Hematopoietic multipotent progenitor cell treated with erythropoietin and hydrocortisone succinate and interleukin-3 and kit ligand, for 15 days (in vitro differentiated cells): ENCODE data around the gene HDAC9.

ENCODE experiments used
- DNase-seq: peaks from one replicate; pipeline ENCODE4 v3.0.0-alpha.2; 2015; ENCODE audit warnings: low spot score

The HDAC9 gene

DNA sequence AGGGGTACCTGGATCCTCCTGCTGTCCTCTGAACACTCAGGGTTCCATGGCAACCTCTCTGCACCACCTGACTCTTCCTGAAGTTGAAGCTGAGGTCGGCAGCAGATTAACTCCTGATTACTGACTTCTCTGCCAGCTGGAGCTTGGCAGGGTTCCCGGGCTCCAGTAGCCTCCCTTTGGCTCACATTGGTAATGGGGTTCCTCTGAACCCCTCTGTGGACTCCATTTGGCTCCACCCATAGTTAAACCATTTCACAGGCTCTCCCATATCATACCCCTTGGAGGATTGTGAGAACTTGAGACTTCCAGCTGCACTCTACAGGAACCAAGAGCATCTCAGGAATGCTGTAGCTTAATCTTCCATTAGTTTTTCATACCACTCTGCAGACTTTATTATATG, 292.5 kb downstream of the HDAC9 start:
- DNase-seq, result no peak

DNA sequence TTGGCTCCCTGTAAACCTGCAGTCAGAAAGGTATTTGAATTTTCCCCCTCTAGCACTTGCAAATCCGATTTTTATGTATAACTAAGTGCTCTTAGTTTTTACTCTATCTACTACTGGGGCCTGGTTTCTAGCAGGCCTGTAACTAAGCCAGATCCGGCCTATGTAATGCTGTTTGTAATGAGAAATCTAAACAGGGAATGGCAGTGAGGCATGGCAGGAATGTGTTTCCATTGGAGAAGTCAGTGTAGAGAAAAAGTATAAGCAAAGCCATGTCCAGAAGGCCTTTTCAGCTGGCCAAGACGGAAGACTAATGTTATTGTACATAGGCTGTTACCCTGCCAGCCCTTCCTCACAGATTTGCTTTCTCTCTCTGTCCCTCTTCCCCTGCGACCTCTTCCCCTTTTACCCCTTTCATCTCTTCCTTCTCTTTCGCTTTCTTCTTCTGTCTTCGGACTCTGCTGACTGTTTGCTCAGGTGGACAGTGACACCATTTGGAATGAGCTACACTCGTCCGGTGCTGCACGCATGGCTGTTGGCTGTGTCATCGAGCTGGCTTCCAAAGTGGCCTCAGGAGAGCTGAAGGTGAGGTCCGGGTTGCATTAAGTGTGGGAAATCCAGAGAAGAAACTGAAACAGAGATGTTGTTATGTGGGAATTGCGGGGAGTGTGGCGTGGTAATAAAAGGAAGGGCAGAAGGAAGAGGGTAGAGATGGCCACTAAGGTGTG, 297.5 kb downstream of the HDAC9 start:
- no peak for DNase-seq

DNA sequence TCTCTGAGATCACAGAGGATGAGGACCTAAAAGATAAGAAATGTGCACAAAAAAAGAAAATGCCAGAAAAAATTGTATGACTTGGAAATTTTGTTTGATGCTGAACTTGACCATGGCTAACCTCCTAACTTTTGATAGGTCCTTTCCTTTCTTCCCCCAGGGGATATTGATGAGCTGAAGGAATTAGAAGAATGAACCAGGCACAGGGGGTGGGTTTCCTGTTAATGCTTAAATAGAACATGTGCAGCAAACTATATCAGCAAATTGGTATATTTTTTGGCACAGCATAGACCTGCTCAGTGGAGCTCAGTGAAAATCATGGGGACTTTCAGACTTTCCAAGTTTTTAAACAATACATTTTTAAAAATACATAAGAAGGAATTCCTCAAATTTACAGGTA, 300.7 kb downstream of the HDAC9 start:
- DNase-seq, result no peak

DNA sequence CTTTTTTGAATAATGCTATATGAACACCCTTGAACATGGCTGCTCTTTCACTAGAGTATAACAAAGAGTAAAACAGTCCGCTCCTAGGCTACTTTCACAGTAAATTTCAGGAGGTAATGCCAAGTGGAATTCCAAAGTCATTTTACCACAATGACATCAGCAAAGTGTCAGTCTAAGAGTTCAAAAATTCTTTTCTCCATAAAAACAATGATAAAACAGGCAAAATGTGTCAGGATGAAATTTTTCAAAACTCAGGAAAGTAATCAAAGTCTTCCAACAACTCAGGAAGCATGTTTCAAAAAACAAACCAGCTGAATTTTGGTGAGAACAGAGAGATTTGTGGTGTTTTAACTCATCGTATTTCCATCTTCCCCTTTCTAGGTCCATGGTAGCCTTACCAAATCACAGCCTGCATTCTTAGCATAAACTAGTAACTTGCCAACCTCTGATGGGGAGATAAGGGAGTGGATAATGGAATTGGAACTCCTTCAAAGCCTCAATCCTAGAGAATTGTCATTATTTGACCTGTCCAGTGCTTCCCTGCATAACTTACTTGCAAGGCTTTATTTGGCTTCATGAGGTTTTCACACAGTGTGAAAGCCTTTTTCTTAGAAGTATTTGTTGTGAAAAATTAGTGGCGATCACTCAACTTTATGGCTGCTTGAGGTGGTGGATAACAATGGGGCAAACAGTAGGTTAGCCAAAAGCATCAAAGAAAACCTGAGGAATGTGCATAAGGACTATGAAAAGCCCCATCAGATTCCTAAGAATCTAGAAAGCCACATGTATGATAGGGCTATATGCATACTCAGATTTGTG, 302.7 kb downstream of the HDAC9 start:
- no peak for DNase-seq

DNA sequence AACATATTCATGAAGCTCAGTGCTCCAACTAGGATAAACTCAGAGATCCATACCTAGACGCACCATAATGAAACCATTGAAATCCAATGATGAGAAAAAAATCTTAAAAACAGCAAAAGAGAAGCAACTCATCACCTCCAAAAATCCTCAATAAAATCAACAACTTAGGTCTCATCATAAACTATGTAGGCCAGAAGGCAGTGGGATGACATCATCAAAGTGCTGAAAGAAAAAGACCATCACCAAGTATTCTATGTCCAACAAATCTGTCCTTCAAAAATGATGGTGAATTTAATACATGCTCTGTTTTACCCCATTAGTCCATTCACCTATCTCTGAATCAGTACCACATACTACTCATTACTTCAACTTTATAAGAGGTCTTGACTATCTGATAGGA, 304.4 kb downstream of the HDAC9 start:
- DNase-seq, result no peak

DNA sequence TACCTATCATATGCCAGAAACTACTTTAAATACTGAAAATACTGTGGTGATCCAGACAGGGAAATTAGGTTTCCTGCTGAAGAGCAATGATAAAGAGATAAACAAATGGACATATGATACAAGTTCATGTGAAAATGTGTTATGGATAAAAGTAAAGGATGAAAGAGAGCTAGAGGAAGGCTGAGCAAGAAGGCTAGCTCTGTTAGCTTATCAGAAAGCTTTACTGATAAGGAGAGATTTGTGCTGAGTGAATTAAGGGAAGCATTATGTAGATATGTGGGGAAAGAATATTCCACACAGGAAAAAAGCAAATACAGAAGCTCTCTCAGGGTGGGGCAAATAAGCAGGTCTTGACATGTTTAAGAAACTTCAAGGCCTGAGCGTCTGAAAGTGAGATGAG, 308.4 kb downstream of the HDAC9 start:
- no peak for DNase-seq

DNA sequence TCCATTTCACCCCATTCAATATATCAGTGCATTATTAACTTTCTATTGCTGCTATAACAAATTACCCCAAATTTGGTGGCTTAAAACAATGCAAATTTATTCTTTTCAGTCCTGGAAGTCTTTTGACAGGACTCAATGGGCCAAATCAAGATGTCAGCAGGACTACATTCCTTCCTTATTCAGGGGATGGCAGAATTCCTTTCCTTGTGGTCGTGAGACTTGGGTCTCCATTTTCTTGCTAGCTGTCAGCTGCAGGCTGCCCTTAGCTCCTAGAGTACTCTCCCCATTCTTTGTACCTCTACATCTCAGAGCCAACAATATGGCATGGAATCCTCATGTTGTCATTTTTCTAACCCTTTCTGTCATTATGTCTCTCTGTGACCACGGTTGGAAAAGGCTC, 310.6 kb downstream of the HDAC9 start:
- no peak for DNase-seq

DNA sequence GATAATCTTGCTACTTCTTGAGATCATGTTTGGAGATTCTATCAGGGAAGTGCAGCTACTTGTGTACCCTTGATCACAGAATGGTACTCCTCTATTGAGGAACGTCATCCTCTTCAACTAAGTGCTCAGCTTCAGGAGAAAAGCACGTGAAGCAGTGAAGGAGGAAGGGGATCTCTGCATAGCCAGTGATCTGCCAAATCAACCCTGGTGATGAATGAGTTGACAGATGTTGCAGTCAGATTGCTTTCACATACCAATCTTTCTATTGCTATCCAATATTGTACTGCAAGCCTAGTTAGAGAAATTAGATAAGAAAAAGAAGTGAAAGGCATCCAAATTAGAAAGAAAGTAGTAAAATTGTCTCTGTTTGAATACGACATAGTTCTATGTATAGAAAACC, 312.5 kb downstream of the HDAC9 start:
- DNase-seq, result no peak

DNA sequence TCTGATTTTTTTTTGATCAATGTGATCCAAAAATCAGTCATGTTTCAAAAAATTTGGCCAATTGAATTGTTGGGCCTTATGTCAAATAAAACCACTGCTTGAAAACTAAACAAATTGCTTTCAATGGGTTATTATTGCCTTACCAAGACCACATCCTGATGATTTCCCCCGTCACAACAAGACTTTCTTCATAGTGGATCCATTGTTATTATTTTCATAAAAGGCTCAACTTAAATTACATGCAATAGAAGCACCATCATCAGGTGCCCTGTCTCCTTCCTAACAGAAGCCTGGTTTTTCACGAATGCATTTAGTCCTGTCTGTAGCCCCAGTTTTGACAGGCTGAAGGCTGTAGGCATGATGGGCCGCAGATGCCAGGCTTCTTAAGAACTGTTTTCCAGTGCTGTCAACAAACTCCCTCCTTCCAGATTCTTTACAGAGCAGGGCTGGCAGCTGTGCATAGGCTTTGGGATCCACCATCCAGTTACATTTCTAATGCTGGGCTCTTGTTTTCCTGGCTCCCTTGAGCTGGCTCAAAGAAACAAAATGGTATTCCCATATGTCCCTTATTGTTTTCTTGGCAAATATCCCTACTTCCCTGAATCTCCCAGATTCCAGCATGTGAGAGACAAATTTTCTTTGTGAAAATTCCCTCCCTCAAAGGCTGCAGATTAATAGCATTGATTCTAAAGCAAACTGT, 319.9 kb downstream of the HDAC9 start:
- DNase-seq, result no peak

DNA sequence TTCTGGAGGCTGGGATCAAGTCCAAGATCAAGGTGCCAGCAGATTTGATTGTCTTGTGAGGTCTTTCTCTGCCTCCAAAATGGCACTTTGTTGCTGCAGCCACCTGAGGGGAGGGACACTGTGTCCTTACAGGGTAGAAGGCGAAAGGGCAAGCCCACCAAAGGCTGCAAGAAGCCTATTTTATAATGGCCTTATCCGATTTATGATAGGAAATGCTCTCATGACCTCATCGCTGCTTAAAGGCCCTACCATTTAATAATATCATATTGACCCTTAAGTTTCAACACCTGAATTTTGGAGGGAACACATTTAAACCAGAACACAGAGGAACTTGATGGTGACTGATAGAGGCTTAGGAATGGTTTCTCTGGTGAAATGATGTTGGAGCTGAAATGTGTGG, 325.4 kb downstream of the HDAC9 start:
- DNase-seq, result no peak

DNA sequence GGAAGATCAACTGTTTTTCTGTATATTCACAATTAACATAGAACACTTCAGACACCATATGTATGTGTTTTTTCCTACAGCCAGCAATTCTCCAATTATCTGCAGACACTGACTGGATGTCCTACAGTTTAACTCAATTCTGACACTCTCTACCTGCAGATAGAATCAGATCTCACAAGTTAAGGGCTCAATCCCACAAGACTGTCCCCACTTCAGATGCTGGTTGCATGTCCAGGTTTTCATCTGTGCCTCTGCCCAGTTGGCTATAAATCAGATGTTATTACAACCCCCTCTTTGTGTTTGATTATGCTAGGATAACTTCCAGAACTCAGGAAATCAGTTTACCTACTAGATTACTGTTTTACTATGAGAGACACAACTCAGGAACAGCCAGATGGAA, 326.0 kb downstream of the HDAC9 start:
- no peak for DNase-seq

DNA sequence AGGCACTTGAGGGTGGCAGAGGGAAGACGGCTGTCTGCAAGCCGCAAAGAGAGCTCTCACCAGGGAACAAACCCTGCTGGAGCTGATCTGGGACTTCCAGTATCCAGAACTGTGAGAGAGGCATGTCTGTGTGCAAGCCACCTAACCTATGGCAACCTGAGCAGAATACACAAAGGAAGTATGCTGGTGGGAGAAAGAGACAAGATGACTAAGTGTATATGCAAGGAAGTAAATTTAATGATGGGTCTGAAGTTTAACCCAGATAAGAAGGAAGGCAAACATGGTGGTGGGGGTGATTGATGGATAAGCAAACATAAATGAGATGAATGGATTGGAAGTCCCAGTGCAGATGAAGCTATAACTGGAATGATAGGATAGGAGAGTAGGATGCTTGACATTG, 328.6 kb downstream of the HDAC9 start:
- no peak for DNase-seq

DNA sequence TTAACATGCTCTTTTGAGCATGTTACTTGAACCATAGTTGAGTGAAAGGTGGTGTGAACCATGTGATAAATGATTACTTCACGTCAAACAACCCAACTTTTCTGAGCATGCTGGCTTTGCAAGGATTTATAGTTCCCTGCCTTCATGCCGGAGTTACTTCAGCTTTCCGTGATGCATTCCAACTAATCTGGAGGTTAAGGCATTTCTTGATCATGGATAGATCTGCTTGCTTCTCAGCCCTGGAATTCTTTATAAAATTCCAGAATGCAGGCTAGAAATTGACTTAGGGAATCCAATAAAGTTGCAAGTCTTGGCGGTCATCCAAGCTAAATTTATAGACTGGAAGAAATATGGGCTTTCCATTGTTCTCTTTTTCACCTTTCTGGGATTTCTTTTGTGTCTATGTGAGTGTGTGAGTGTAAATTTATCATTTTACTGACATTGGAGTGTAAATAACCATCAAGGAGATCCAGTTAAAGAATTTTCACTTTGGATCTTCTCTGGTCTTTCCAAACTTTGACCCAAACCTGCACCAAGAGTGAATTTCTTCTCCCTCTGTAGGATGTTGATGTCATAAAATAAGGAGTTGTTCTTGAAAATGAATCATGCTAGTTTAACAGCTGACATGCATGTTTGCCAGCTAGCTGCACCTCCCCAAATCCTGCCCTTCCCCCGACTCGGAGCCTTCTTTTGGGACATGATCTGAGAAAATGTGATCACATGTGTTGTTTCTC, 332.9 kb downstream of the HDAC9 start:
- DNase-seq, result no peak

DNA sequence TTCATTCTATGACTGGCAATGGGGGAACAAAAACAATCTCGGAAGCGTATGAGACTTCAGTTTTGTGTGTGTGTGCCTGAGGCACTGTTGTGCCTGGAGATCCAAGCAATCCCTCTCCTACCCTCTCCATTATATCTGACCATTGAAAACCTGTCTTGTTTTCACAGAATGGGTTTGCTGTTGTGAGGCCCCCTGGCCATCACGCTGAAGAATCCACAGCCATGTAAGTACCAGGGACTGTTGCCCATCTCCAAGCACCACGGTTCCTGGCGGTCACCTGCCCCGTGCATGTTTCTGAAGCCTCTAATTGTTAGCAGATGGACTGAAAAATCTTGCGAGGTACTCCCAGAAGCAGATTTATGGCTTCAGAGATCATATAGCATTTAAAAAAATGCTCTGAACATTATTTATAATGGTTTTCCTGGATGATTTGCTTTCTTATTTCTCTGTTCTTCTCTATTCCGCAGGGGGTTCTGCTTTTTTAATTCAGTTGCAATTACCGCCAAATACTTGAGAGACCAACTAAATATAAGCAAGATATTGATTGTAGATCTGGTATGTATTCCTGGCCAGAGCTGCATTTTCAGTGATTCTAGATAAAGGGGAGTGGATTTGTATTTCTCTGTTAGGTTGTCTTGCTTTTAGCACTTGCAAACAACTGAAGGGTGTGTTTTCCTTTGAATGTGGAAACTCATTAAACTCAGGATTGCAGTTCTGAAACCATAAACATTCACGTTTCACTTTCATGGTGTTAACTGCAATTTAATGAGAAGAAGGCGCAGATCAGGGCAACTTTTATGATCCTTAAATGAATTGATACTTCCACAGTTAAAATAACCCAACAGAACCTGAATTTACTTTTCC, 333.7 kb downstream of the HDAC9 start:
- DNase-seq, result no peak

DNA sequence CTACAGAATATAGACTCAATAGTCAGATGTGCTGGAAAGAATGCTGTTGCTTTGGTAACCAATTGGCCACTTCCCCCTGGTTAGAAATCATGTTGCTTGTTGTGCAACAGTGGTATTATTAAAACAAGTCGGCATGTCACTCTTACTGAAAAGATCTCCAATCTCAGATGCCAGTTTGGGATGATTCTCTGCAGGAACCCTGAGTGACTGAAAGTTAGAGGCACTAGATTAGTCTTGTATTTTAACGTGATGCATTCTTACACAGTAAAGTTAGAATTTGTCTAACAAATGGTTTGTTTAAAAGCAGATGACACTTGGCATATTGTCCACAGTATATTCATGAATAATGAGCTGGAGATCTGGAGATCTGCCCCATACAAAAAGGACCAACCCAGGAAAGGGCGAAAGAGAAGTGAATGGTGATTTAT, 334.3 kb downstream of the HDAC9 start:
- DNase-seq, result no peak

DNA sequence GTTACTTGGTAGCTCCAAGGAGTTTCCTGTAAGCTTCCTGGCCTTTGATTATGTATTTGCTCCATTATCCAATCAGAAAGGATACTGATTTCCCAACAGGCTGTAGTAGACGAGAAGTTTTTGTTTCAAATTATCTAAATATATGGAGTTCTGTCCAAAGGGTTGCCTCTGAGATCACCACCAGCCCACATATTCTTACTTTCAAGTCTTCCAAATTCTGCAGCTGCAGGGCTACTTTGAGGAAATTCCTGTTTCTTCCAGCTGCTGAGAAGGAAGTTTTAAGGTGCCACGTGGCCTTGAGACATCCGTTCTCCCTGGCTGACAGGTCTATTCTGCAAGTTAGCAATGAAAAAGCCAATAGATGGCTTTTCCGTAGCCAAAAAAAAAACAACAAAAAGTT, 335.9 kb downstream of the HDAC9 start:
- DNase-seq, result no peak

DNA sequence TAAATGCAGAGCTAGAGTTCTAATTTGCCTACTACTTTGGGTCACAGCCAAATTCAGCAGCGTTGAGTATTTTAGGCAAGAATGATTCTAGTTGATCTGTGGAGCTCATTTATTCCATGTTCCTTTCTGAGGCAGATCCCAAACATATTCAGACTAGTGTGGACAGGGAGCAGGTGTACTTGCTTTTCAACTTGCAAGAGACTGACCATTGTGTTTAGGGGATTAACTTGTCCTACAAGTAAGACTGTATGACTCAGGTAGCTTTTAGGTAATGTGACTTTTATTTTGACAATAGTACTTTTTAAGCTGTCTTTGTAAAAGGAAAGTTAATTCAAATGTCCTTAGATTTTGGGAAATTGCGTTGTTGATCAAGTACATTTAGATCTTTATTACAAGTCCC, 336.4 kb downstream of the HDAC9 start:
- no peak for DNase-seq

DNA sequence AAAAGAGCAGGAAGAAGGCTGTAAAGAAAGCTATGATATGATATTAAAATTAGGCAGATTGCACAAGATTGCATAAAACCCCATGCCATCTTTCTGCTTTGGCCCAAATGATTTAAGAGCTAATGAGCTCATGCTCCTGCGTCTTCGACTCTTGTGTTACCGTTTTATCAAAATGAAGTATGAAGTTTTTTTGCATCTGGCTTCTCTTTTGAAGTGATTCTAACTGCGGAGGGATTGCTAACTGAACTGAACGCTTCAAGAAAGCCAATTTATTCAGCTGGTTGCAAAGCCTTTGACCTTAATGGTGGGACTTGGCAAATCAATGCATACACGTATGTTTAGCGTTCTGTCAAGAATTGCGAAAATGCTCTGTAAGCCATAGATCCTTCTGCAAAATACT, 339.0 kb downstream of the HDAC9 start:
- no peak for DNase-seq

DNA sequence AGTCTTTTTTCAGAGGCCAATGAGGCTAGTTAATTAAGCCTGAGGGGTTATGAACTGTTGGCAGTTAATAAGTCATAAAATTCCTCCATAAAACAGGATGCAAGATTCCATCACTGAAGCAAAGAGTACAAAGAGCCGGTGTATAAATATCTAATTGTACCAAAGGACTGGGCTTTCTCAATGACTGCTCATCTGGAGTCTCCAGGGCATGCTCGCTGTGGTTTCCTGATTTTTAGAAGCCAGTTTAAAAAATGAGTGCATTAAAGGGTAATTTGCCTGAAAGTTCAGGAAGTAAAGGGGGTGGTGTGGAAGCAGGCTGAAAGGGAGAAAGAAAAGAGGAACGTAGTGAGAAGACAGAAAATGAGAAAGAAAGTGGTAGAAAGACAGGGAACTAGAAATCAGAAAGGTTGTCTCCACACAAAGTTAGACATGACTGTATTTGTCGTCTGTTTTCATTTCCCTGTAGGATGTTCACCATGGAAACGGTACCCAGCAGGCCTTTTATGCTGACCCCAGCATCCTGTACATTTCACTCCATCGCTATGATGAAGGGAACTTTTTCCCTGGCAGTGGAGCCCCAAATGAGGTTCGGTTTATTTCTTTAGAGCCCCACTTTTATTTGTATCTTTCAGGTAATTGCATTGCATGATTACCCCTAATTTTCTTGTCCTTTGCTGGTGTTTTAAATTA, 339.6 kb downstream of the HDAC9 start:
- DNase-seq, result no peak

DNA sequence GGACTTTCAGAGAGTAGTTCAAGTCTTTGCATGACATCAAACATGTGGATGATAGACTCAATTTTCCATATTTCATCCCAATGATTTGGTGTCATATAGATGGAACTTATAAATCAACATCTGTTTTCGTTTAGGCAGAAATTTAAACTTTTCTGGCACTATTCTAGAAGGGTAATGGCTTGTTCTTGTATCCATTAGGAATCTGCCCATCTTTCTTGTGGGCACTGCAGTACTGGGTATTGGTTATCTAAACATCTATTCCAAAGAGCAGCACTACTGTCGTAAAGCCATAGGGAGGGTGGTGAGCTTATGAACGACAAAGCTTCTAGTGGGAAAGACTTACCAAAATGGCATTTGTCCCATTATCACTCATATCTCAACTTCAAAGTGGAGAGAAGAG, 348.4 kb downstream of the HDAC9 start:
- no peak for DNase-seq

DNA sequence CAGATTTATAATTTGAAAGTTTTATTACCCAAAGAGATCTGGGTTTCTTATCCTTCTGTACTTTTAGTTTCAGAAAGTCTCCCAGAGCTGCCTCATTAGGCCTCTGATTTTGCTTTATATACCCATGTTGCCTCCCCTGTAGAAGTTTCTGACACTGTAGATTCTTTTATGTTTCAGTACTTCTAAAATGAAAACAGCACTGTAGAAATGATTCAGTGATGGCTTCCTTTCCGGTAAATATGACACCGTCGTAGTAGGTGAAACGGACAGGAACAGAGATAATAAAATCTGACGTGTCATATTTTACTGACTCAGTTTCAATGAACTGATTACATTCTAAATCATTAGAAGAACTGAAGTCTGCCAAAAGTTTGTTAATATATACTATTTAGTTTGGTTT, 349.2 kb downstream of the HDAC9 start:
- no peak for DNase-seq
